DMS53 (cell line): ENCODE data around the gene KIAA0586.
"Not testable (repeated sequence)": the region's sequence is repeated elsewhere in the genome, so short reads cannot be mapped to it uniquely, and the experiment has no call there.

Experiments
- DNase-seq: peaks from one replicate; lab custom pipeline; 2025; lab: John Stamatoyannopoulos, UW

Gene KIAA0586

DNA sequence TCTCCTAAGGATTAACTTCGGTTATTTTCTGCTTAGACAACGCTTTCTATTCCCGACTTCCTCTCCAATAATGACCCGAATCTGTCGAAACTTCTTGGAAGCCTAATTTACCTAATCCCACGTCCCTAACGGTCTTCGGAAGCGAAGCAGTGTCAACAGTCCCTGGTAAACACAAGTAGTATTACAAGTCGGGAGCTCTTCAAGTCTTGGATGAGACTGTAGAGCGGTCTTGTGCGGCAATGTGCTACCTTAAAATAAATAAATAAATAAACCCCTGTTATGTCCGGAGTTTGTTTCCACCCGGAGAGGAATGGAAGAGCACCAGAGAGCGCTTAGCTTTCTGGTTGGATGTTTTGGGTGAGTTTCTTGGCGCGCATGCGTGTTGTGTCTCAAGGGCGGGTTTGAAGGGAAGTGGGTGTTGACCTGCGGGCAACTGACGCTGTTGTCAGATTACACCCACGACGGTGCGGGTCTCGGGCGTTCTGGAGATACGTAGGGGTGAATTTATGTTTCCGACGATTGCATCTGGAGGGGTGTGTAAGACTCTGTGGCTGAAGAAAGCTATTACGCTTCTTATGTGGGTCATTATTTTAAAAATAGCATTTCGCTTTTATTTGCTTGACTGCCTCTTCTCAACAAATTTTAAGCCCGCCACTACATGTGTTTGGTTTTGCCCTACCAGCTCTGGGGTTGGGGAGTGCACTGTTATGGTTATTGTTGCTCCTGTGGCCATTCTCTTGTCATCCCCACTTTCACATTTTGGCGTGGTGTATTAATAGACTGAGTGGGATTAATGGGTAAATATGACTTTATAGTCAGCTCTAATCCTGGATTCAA lies at the start of gene KIAA0586, which contains the start of gene TIMM9:
TSS of gene KIAA0586 (plus strand) at position 439 of the 837 bp plus-strand sequence. CDS start 546 bp downstream, outside the sequence.
TSS of gene TIMM9 (minus strand) at position 251 of the 837 bp plus-strand sequence. CDS start 15,586 bp downstream, outside the sequence.
- peak; percentile 97 for DNase-seq

DNA sequence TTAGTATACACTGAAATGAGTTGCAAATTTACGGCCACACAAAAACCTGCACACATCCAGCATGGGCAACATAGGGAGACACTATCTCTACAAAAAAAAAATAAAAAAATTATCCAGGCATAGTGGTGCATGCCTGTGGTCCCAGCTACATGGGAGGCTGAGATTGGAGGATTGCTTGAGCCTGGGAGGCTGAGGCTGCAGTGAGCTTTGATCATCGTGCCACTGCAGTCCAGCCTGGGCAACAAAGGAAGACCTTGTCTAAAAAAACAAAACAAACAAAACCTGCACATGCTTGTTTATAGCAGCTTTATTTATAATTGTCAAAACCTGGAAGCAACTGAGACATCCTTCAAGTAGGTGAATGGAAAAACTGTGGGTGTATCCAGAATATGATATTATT lies 36.7 kb upstream of the KIAA0586 start:
- no peak for DNase-seq

DNA sequence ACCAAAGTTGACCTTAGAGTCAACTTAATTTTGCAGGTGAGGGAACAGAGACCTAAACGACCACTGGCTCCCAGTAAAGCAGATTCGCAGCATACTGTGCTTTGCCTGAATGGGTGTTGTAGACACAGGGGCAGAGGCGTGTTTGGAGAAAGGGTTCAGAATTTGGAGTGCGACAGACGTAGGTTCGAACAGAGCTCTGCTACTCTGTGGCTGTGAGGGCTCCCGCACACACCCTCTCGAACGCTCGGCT lies 32.0 kb upstream of the KIAA0586 start:
- no peak for DNase-seq

DNA sequence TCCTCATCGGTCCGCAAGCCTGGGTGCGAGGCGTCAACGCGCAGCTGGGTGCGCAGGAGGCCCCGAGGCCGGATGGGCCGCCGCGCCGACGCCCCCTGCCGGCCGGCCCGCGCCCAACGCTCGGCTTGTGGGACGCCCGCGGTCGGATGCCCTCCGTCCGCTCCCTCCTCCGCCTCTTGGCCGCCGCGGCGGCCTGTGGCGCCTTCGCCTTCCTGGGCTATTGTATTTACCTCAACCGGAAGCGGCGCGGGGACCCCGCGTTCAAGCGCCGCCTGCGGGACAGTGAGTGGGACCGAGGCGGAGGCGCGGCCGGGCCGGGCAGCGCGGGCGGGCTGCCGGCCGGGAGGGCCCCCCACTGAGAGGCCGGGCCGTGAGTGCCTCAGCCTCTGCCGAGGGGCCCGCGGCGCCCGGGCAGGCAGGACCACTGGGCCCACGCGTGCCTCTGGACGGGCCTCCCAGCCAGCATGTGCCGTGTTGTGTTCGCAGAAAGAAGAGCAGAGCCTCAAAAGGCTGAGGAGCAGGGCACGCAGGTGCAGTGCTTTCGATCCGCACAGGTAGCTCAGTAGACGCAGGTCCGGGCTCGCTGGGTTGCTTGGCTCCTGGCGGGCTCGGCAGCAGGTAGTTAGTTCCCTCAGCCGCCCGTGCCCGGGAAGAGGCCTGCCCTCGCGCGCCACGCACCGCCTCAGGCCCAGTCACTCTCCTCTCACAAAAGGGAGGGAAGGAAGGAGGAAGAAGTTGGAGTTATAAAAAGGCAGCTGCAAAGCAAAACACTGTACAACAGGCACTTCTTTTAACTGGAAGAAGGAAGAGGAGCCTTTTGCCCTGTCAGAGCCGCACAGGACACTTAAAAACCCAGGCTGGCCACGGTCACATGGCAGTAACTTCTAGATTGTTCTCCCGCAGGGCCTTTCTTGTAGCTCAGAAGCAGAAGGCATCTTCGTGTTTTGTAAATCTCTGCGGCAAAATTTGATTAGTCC lies 31.4 kb upstream of the KIAA0586 start, which contains the start of gene TOMM20L:
TSS of gene TOMM20L (plus strand) at position 119 of the 977 bp plus-strand sequence. CDS start at position 147, 28 bp downstream.
- DNase-seq: peak; percentile 88

DNA sequence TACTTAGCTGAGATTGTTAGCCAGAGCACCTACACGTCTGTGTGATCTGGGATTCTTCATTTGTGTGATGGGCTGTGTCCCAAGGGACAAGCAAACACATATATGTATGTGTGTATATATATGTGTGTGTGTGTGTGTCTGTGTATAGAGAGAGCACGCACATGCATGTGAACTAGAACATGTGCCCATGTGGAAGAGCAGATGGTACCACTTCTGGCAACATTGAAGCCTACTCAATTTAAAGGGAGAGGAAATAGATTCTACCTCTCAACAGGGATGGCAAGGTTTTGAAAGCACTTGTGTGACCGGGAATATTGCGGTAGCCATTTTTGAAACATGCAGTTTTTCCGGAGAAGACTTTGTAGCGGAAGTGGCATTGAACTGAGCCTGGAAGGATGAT lies 30.4 kb upstream of the KIAA0586 start:
- no peak for DNase-seq

DNA sequence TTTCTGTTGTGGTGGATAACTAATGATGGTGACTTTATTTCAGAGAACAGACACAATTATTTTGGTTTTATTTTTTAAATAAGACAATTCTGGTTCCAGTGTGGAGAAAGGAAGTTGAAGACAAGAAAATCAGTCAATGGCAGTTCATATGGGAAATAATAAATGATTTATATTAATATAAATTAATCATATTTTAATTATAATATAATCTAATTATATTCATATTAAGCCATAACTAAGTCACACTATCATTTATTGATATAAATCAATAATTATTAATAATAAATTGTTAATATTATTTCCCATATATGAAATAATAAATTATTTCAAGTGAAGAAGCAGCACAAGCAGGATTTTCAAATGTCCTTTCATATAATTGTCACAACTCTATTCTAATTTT lies 29.0 kb upstream of the KIAA0586 start:
- DNase-seq: no peak

DNA sequence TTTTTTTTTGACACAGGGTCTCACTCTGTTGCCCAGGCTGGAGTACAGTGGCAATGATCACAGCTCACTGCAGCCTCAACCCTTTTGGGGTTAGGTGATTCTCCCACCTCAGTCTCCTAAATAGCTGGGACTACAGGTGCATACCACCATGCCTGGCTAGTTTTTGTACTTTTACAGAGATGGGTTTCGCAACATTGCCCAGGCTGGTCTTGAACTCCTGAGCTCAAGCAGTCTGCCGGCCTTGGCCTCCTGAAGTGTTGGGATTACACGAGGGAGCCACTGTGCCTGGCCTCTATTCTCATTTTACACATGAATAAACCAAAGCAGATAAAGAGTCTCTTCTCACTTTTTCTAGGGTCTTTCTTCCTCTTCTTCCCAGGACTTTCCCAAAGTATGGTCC lies 28.6 kb upstream of the KIAA0586 start:
- no peak for DNase-seq

DNA sequence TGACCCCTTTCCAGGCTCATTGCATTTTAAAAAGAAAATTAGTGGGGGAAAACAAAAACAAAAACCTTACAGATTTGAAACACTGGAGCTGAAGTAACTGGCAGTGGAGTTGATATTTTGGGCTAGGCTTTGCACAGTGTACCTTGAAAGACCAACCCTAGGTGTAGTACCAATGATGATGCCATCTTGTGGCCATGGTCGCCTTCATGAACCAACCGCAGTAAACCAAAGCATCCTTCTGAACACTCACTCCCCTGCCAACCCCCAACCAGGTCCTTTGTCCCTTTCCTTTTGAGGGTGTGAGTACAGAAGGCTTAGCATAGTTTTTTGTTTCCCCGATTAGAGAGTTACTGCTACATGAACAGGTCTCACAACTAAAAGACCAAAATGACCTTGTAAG lies 25.9 kb upstream of the KIAA0586 start:
- no peak for DNase-seq

DNA sequence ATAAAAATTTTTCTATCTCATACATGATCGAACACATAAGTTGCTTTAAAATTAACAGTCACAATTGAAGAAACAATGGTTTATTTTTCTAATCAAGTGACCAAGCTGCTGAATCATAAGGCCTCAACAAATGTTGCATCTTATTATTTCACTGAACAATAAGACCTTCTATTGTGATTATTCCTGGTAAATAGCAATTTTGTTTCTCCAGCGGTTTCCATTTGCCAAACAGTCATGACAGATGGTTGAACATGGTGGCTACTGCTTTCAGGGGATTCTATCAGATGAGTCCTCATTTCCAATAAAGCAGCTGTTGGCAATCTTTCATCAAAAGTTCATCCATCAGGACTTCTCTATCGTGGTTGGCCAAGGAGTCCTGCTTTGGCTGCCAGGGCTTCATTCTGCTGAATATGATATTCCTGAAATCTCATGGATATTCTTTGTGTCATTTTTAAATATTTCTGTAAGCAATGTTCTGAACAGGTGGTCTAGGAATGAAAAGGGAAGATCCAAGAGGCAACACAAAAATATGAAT lies 18.8 kb upstream of the KIAA0586 start:
- DNase-seq: no peak

DNA sequence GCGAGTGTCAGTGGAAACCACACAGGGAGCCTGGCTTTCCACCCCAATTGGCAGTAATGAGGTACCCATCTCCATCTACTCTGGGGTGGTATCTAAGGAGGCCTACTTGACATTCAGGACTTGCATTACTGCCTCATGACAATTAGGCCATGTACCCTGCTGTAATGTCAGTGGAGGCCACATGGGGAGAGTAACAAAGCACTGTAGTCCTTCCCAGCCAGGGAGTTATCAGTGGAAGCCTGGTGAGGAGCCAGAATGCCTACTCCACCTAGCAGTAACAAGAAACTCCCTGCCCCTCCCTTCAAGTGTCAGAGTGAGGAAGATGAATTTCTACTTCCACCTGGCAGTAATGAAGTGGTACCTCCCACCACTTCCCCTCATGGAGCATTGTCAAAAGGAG lies 12.7 kb upstream of the KIAA0586 start:
- DNase-seq: peak; percentile 12

DNA sequence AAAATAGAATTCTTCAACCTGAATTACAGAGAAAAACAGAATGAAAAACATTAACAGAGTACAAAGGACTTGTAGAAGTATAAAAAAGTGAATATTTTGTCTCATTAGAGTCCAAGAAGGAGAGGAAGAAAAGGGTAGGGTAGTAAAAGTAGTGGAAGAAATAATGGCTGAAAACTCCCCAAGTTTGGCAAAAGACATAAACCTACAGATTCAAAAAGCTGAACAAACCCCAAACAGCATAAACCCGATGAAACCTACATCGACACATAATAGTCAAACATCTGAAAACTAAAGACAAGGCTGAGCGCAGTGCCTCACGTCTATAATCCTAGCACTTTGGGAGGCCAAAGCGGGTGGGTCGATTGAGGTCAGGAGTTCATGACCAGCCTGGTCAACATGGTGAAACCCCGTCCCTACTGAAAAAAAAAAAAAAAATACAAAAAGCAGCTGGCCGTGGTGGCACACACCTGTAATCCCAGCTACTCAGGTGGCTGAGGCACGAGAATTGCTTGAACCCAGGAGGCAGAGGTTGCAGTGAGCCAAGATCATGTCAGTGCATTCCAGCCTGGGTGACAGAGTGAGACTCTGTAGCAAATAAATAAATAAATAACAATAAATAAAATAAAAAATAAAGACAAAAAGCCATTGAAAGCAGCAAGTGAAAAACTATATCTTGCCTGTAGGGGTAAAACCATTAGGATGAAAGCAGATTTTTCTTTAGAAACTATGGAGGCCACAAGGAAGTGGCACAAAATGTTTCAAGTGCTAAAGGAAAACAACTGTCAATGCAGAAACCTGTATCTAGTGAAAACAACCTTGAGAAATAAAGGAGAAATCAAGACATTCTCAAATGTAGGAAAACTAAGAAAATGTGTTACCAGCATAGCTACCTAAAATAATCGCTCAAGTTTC lies 11.6 kb upstream of the KIAA0586 start:
- DNase-seq: no peak

DNA sequence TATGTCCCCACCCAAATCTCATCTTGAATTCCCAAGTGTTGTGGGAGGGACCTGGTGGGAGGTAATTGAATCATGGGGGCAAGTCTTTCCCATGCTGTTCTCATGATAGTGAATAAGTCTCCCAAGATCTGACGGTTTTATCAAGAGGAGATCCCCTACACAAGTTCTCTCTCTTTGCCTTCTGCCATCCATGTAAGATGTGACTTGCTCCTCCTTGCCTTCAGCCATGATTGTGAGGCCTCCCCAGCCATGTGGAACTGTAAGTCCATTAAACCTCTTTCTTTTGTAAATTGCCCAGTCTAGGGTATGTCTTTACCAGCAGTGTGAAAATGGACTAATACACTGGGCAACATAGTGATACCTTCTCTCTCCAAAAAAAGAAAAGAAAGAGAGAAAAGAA lies 10.6 kb upstream of the KIAA0586 start:
- not testable (repeated sequence) for DNase-seq

DNA sequence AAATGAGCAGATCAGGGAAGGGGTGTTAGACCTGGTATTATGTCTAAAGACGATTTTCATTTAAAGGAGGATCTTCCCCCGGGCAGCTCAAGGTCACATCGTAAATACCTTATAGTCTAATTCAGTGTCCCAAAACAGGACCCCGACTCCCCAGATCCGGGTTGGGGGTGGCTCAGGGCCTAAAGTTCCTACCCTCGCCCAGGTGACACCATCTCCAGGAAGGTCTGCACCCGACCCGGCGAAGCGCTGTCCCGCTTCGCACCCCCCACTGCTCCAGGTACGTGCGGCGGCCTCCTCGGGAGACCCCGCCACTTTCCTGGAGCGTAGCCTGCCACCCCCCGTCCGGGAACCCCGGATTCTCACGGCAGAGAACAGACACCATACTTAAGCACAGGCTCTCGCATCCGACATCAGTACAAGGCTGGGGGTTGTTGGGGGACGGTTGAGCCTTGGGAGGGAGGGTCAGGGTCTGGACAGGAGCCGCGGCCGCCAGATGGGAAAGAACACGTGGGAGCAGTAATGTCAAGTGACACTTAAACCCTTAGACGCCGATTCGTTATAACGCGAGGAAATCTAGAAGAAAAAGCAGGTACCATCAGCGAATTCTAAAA lies 744 bp upstream of the KIAA0586 start:
- DNase-seq: peak; percentile 74

DNA sequence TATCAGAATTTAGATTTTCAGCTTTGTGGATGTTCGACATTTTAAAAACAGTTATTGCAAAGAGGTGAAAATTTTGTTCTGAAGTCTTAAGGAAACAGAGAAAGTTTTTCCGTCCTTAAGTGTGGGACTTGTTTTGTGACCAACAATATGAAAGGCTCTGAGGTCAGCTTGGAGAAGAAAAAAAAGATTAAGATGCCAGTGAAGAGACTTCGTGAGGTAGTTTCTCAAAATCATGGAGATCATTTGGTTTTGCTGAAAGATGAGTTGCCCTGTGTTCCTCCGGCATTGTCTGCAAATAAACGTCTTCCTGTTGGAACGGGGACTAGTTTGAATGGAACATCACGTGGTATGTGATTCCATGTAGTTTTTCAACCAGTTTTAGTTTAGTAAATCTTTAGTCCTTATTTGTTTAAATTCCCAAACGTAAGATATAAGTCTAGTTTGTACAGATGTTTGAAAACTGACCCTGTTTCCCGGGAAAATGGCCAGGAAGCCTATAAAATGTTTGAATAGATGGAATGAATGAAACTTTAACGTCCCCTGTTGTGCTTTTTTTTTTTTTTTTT lies 682 bp downstream of the KIAA0586 start:
- DNase-seq: peak; percentile 68

DNA sequence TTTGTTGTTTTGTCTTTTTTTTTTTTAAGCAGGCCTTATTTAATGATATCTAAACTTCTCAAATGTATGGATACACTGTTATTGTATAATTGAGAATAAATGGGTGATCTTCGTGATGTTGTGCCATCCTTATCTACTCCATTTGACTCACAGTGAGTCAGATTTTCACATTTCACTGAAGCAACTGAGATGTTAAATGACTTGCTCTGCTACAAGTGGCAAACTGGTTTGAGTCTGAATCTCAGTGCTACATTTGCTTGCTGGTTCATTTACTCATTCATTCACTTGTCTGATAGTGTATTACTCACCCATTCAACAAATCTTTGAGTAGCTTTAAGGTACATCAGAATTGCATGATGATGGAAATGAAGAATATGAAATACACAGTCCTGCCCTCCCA lies 2.6 kb downstream of the KIAA0586 start:
- DNase-seq: no peak

DNA sequence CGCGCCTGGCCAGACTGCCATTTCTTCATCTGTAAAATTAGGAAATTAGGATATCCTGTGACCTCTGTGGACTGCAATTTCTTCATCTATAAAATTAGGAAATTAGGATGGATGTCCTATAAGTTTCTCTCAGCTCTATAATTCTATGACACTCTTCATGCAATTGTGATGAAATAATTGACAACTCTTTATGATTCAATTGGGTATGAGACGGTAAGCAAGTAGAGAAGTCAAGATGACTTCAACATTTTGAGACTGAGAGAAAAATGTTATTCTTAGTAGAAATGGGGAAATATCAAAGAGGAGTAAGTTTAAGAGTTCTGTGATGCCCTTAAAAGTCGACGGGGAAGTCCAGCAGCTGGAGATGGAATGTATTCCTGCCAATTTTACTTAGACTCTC lies 12.0 kb downstream of the KIAA0586 start:
- no peak for DNase-seq

DNA sequence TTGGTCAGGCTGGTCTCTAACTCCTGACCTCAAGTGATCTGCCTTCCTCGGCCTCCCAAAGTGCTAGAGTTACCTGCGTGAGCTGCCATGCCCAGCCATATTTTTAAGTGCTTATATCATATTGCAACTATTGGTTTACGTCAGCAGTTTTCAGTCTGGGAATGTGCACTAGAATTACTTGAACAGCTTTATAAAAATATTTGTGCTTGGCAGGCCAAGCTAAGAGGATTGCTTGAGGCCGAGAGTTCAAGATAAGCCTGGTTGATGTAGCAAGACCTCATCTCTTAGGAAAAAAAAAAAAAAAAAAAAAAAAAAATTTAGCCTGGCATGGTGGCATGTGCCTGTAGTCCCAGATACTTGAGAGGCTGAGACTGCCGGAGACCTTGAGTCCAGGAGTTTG lies 17.1 kb downstream of the KIAA0586 start:
- DNase-seq: no peak

DNA sequence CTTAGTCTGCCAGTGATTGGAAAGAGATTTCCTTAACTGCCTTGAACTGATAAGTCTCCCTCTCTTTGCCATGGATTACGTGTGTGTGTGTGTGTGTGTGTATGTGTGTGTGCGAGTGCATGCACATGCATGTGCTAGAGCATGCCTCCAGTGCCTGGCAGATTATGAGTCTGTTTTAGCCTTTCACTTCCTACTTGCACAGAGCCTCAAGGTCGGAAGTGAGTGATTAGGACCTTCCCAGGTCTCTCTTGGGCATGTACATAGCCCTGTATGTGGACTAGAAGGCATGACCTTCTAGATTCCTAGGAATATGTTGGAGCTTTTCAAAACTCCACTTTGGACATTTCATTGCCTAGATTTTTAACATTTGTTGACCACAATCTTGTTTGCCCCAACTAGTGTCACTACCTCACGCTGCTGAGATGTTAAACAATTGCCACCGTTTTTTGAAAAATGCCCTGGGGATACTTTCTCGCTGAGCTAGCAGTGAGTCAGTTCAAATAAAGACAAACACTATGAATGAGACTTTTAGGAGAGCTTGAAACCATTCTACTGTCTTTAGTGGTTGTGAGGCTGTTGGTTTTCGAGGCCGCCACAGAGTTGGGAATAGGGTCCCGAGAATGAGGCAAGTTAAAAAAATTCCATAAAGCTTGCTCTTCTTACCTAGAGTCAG lies 28.2 kb downstream of the KIAA0586 start:
- DNase-seq: no peak

DNA sequence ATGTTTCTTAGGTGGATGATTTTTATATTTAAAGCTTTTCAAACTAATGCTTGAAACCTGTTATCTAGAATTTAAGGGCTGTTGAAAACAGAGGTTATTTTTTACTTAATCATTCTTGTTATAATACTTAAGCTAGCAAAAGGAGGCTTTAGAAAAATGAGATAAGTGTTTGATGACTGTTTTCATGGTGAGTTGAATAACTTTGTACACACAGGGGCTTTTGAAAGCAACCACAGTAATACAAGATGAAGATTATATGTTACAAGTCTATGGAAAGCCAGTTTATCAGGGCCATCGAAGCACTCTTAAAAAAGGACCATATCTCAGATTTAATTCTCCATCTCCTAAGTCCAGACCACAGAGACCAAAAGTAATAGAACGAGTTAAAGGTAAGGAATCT lies 33.3 kb downstream of the KIAA0586 start:
- DNase-seq: no peak

DNA sequence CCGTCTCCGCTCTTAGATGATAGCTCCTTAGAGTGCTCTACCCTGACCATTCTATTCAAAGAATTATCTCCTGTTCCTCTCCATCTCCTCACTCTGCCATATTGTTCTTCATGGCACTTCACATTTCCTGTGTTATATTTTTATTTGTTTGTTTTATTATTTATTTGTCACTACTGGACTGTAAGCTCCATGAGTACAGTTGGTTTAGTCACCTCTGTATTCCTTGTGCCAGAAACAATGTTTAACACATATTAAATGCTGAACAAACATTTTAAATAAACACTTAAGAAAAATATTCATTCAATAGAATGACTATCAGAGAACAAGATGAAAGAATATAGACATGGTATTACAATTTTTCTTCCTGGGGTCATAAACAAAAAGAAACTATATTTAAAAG lies 35.6 kb downstream of the KIAA0586 start:
- peak; percentile 9 for DNase-seq
